ENCODE measurements around the gene NPAS3. TPM values are rescaled to one million over a fixed set of nuclear protein-coding genes. Genes with fewer than 3 reads are reported as not detected.
A peak's percentile ranks its signal among the peaks of the same experiment; 100 is the strongest.

The NPAS3 gene
- total RNA-seq, 1 donor from 2014 or later: not detected

DNA sequence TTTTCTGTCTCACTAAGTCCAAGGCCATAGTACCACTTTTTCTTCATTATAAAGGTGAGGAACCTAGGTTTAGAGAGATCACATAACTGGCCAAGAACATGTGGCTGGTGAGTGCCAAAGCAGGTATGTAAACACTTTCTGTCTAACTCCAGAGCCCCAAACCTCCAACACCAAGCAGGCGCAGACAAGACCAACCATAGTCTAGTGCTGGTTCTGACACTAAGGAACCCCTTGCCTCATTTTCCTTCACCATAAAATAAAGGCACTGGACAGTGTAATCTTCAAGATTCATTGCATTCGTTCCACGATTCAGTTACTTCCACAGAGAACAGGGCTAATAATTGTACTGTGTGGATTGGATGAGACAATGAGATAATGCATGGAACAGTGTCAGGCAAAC, 71.0 kb downstream of the NPAS3 start:
- TF ChIP-seq, protein P1, sequence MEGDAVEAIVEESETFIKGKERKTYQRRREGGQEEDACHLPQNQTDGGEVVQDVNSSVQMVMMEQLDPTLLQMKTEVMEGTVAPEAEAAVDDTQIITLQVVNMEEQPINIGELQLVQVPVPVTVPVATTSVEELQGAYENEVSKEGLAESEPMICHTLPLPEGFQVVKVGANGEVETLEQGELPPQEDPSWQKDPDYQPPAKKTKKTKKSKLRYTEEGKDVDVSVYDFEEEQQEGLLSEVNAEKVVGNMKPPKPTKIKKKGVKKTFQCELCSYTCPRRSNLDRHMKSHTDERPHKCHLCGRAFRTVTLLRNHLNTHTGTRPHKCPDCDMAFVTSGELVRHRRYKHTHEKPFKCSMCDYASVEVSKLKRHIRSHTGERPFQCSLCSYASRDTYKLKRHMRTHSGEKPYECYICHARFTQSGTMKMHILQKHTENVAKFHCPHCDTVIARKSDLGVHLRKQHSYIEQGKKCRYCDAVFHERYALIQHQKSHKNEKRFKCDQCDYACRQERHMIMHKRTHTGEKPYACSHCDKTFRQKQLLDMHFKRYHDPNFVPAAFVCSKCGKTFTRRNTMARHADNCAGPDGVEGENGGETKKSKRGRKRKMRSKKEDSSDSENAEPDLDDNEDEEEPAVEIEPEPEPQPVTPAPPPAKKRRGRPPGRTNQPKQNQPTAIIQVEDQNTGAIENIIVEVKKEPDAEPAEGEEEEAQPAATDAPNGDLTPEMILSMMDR (IDR thresholded peaks at IDR 0.05): no peak
- TF ChIP-seq EZH2 (IDR thresholded peaks at IDR 0.05) (no peak), EZH2phosphoT487 (IDR thresholded peaks at IDR 0.05) (no peak)
- H3K79me2 ChIP-seq (ENCODE audit: low read depth): no peaks in the 10 kb centered on the region
- no peaks in the 10 kb centered on the region for H3K9me3 ChIP-seq (ENCODE audit: low read depth)
- H3K27me3 ChIP-seq: no peaks in the 10 kb centered on the region
- DNase-seq (ENCODE audit: low spot score): no peak
- H3K4me1 ChIP-seq: no peaks in the 10 kb centered on the region
- no peak overlapping the region for H3K9ac ChIP-seq
- Mint-ChIP-seq H3K4me3 (no peak overlapping the region), H3K27ac (no peak overlapping the region), H3K9me3 (no peaks in the 10 kb centered on the region), H3K4me1 (peaks cover 4% of the 10 kb centered on the region), H3K36me3 (peaks cover 6% of the 10 kb centered on the region), H3K27me3 (ENCODE audit: insufficient read depth, low read depth) (no peaks in the 10 kb centered on the region)
- no peak overlapping the region for H3K27ac ChIP-seq
- H3F3A ChIP-seq (ENCODE audit: low read depth): no peaks in the 10 kb centered on the region
- H3K36me3 ChIP-seq: no peaks in the 10 kb centered on the region
- H3K4me2 ChIP-seq: no peak overlapping the region
- H3K4me3 ChIP-seq: no peak overlapping the region
- no peak overlapping the region for H2AFZ ChIP-seq (replicated peaks)
- H4K20me1 ChIP-seq (ENCODE audit: low read depth): no peaks in the 10 kb centered on the region

DNA sequence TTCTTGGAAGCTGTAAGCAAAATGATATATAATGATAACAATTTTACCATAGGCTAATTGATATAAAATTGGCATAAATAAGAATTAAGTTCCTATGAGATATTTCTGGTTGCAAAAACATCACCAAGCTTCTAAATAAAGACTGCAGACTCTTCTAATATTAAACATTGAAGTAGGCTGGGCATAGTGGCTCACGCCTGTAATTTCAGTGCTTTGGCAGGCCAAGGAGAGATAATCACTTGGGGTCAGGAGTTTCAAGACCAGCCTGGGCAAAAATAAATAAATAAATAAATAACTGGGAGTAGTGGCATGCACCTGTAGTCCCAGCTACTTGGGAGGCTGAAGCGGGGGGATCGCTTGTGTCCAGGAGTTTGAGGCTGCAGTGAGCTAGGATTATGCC, 71.8 kb downstream of the NPAS3 start:
- no peaks in the 10 kb centered on the region for H3K9me3 Mint-ChIP-seq
- H2AFZ ChIP-seq (replicated peaks): no peak overlapping the region
- no peaks in the 10 kb centered on the region for H3K9me3 ChIP-seq (ENCODE audit: low read depth)
- no peaks in the 10 kb centered on the region for H3K4me1 ChIP-seq
- H4K20me1 ChIP-seq (ENCODE audit: low read depth): no peaks in the 10 kb centered on the region
- no peak for TF ChIP-seq EZH2 (IDR thresholded peaks at IDR 0.05)
- TF ChIP-seq EZH2phosphoT487 (IDR thresholded peaks at IDR 0.05): no peak
- TF ChIP-seq, protein P1 (IDR thresholded peaks at IDR 0.05): no peak
- no peak overlapping the region for H3K9ac ChIP-seq
- H3F3A ChIP-seq (ENCODE audit: low read depth): no peaks in the 10 kb centered on the region
- no peaks in the 10 kb centered on the region for H3K27me3 ChIP-seq
- H3K36me3 Mint-ChIP-seq: peaks cover 6% of the 10 kb centered on the region
- H3K4me2 ChIP-seq: no peak overlapping the region
- no peak overlapping the region for H3K27ac Mint-ChIP-seq
- H3K79me2 ChIP-seq (ENCODE audit: low read depth): no peaks in the 10 kb centered on the region
- H3K4me1 Mint-ChIP-seq: peaks cover 4% of the 10 kb centered on the region
- H3K4me3 ChIP-seq: no peak overlapping the region
- H3K27ac ChIP-seq: no peak overlapping the region
- no peak for DNase-seq (ENCODE audit: low spot score)
- no peak overlapping the region for H3K4me3 Mint-ChIP-seq
- no peaks in the 10 kb centered on the region for H3K27me3 Mint-ChIP-seq (ENCODE audit: insufficient read depth, low read depth)
- H3K36me3 ChIP-seq: no peaks in the 10 kb centered on the region

DNA sequence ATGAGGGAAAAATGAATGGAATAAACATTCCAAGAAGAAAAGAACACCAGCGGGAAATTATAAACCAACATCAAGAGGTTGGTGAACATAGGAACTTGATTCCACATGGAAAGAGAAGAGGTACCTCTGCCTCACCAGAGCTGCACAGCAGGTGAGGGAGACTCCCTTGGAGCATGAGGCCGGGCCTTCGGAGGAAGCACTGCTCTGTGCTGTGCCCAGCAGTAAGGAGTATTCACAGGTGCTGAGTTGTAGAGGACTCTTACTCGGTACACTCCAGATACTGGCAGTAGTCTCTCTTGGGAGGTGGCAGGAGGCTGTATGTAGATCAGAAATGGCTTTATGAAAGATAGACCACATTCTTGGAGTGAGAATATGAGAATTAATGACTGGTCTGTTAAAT, 76.0 kb downstream of the NPAS3 start:
- Mint-ChIP-seq H3K4me1 (peaks cover 8% of the 10 kb centered on the region), H3K27me3 (ENCODE audit: insufficient read depth, low read depth) (no peaks in the 10 kb centered on the region), H3K9me3 (no peaks in the 10 kb centered on the region), H3K4me3 (no peak overlapping the region), H3K36me3 (peaks cover 3% of the 10 kb centered on the region), H3K27ac (no peak overlapping the region)
- H3K27me3 ChIP-seq: no peaks in the 10 kb centered on the region
- no peak overlapping the region for H3K27ac ChIP-seq
- H3K9me3 ChIP-seq (ENCODE audit: low read depth): no peaks in the 10 kb centered on the region
- H3K79me2 ChIP-seq (ENCODE audit: low read depth): no peaks in the 10 kb centered on the region
- H3F3A ChIP-seq (ENCODE audit: low read depth): no peaks in the 10 kb centered on the region
- TF ChIP-seq, protein P1 (IDR thresholded peaks at IDR 0.05): no peak
- no peak for TF ChIP-seq EZH2 (IDR thresholded peaks at IDR 0.05)
- TF ChIP-seq EZH2phosphoT487 (IDR thresholded peaks at IDR 0.05): no peak
- no peak overlapping the region for H3K9ac ChIP-seq
- peak; percentile 4 for DNase-seq (ENCODE audit: low spot score)
- no peak overlapping the region for H3K4me2 ChIP-seq
- H2AFZ ChIP-seq (replicated peaks): peak overlapping the region; percentile 37
- no peaks in the 10 kb centered on the region for H3K4me1 ChIP-seq
- H4K20me1 ChIP-seq (ENCODE audit: low read depth): no peaks in the 10 kb centered on the region
- no peak overlapping the region for H3K4me3 ChIP-seq
- H3K36me3 ChIP-seq: no peaks in the 10 kb centered on the region
